ENCODE data around the gene MTTP. TPM values are rescaled to one million over a fixed set of nuclear protein-coding genes. Genes with fewer than 3 reads are reported as not detected.

Gene MTTP
- total RNA-seq, 5 donors from 2014 or later (not counting 1 experiment from before 2014, with no cell fraction given) = 0.19 to 0.75 (median 0.37) TPM; not detected in 1

GRCh38 chr4:99664716-99665115 lies 90.1 kb downstream of the MTTP start:
- CTCF ChIA-PET = no interaction called here
- no peak overlapping the region for H3K4me3 Mint-ChIP-seq
- no peak for DNase-seq

GRCh38 chr4:99665983-99666382 lies 91.4 kb downstream of the MTTP start:
- peaks cover 21 to 23% of the 10 kb centered on the region in 2 donors for H3K27me3 Mint-ChIP-seq
- H3K27ac ChIP-seq (ENCODE audit: low read length) = no peak overlapping the region
- H3K9me3 ChIP-seq = no peaks in the 10 kb centered on the region
- H3K27me3 ChIP-seq (replicated peaks in 1 of 2; ENCODE audit: control insufficient read depth in 2 of 2, extremely low read depth in 1 of 2, insufficient read depth in 2 of 2, low read length in 1 of 2) = no peaks in the 10 kb centered on the region
- no peak overlapping the region for H3K27ac Mint-ChIP-seq
- H3K4me3 Mint-ChIP-seq = no peak overlapping the region
- POLR2A ChIA-PET = no interaction called here
- 67% methylated on average over 1 of the region's 1 CpG for WGBS (ENCODE audit: insufficient coverage)
- H3K9me3 Mint-ChIP-seq = peaks cover 0 to 5% (median 4%) of the 10 kb centered on the region in 3 donors
- no peaks in the 10 kb centered on the region for H3K36me3 Mint-ChIP-seq
- H3K36me3 ChIP-seq (ENCODE audit: control insufficient read depth in 2 of 2, extremely low read depth in 1 of 2, insufficient read depth in 1 of 2, low read length in 1 of 2) = no peaks in the 10 kb centered on the region
- H3K4me3 ChIP-seq (ENCODE audit: control insufficient read depth in 1 of 2, extremely low read depth in 1 of 2, low read length in 1 of 2) = no peak overlapping the region
- ATAC-seq (replicated peaks in 1 of 4) (no peak), DNase-seq (no peak)
- no peaks in the 10 kb centered on the region for H3K4me1 ChIP-seq (ENCODE audit: control insufficient read depth in 1 of 2, extremely low read depth in 1 of 2, insufficient read depth in 2 of 2, low read length in 2 of 2)
- CTCF ChIA-PET = no interaction called here
- no peaks in the 10 kb centered on the region for H3K4me1 Mint-ChIP-seq

More at GRCh38 chr4:99664716-99665115, 90.1 kb downstream of the MTTP start:
- H3K4me1 ChIP-seq (ENCODE audit: control insufficient read depth in 1 of 2, extremely low read depth in 1 of 2, insufficient read depth in 2 of 2, low read length in 2 of 2) = no peaks in the 10 kb centered on the region
- no peaks in the 10 kb centered on the region for H3K27me3 ChIP-seq (replicated peaks in 1 of 2; ENCODE audit: control insufficient read depth in 2 of 2, extremely low read depth in 1 of 2, insufficient read depth in 2 of 2, low read length in 1 of 2)
- H3K9me3 ChIP-seq = no peaks in the 10 kb centered on the region
- no peak for ATAC-seq (replicated peaks in 1 of 4)
- Mint-ChIP-seq H3K9me3 (no peaks in the 10 kb centered on the region), H3K36me3 (no peaks in the 10 kb centered on the region), H3K27me3 (peaks cover 16 to 20% of the 10 kb centered on the region in 2 donors), H3K27ac (no peak overlapping the region), H3K4me1 (no peaks in the 10 kb centered on the region)
- H3K27ac ChIP-seq (ENCODE audit: low read length) = no peak overlapping the region
- no peak overlapping the region for H3K4me3 ChIP-seq (ENCODE audit: control insufficient read depth in 1 of 2, extremely low read depth in 1 of 2, low read length in 1 of 2)
- POLR2A ChIA-PET = no interaction called here
- H3K36me3 ChIP-seq (ENCODE audit: control insufficient read depth in 2 of 2, extremely low read depth in 1 of 2, insufficient read depth in 1 of 2, low read length in 1 of 2) = no peaks in the 10 kb centered on the region

- H3K9me3 Mint-ChIP-seq = peaks cover 13 to 25% (median 15%) of the 10 kb centered on the region in 3 donors
- no peak overlapping the region for H3K4me3 ChIP-seq (ENCODE audit: control insufficient read depth in 1 of 2, extremely low read depth in 1 of 2, low read length in 1 of 2)
Measured at GRCh38 chr4:99668472-99668871, 93.8 kb downstream of the MTTP start.

GRCh38 chr4:99669084-99669483 lies 94.5 kb downstream of the MTTP start:
- CTCF ChIA-PET = no interaction called here

More at GRCh38 chr4:99668472-99668871, 93.8 kb downstream of the MTTP start:
- DNase-seq (no peak), ATAC-seq (replicated peaks in 1 of 4) (no peak)
- H3K27me3 Mint-ChIP-seq = peaks cover 10 to 18% of the 10 kb centered on the region in 2 donors
- ChIA-PET POLR2A (no interaction called here), CTCF (no interaction called here)
- 25% methylated on average over 1 of the region's 1 CpG for WGBS (ENCODE audit: insufficient coverage)
- Histone ChIP-seq H3K4me1 (ENCODE audit: control insufficient read depth in 1 of 2, extremely low read depth in 1 of 2, insufficient read depth in 2 of 2, low read length in 2 of 2) (no peaks in the 10 kb centered on the region), H3K27me3 (replicated peaks in 1 of 2; ENCODE audit: control insufficient read depth in 2 of 2, extremely low read depth in 1 of 2, insufficient read depth in 2 of 2, low read length in 1 of 2) (no peaks in the 10 kb centered on the region), H3K9me3 (no peaks in the 10 kb centered on the region), H3K27ac (ENCODE audit: low read length) (no peak overlapping the region), H3K36me3 (ENCODE audit: control insufficient read depth in 2 of 2, extremely low read depth in 1 of 2, insufficient read depth in 1 of 2, low read length in 1 of 2) (no peaks in the 10 kb centered on the region)
- H3K36me3 Mint-ChIP-seq = no peaks in the 10 kb centered on the region
- no peaks in the 10 kb centered on the region for H3K4me1 Mint-ChIP-seq
- H3K4me3 Mint-ChIP-seq = no peak overlapping the region
- no peak overlapping the region for H3K27ac Mint-ChIP-seq

GRCh38 chr4:99670409-99671073 lies 95.9 kb downstream of the MTTP start:
- H3K27me3 ChIP-seq (replicated peaks in 1 of 2; ENCODE audit: control insufficient read depth in 2 of 2, extremely low read depth in 1 of 2, insufficient read depth in 2 of 2, low read length in 1 of 2) = no peaks in the 10 kb centered on the region
- ATAC-seq (replicated peaks in 1 of 4) (no peak), DNase-seq (no peak)
- no peaks in the 10 kb centered on the region for H3K4me1 Mint-ChIP-seq
- peaks cover 9 to 18% of the 10 kb centered on the region in 2 donors for H3K27me3 Mint-ChIP-seq
- H3K4me3 ChIP-seq (ENCODE audit: control insufficient read depth in 1 of 2, extremely low read depth in 1 of 2, low read length in 1 of 2) = no peak overlapping the region
- H3K9me3 ChIP-seq = no peaks in the 10 kb centered on the region
- no peaks in the 10 kb centered on the region for H3K36me3 ChIP-seq (ENCODE audit: control insufficient read depth in 2 of 2, extremely low read depth in 1 of 2, insufficient read depth in 1 of 2, low read length in 1 of 2)
- H3K4me3 Mint-ChIP-seq = no peak overlapping the region
- H3K36me3 Mint-ChIP-seq = no peaks in the 10 kb centered on the region
- ChIA-PET CTCF (interaction anchor here in 1 of 2 donors (0.5 kb wide), 1 partner anchor 1228 kb away, joined by 7 read pairs; no protein-coding TSS in a partner anchor), POLR2A (no interaction called here)
- H3K27ac ChIP-seq (ENCODE audit: low read length) = no peak overlapping the region
- no peaks in the 10 kb centered on the region for H3K4me1 ChIP-seq (ENCODE audit: control insufficient read depth in 1 of 2, extremely low read depth in 1 of 2, insufficient read depth in 2 of 2, low read length in 2 of 2)
- 94% methylated on average over 4 of the region's 5 CpGs for WGBS (ENCODE audit: insufficient coverage)
- H3K9me3 Mint-ChIP-seq = peaks cover 15 to 29% (median 19%) of the 10 kb centered on the region in 3 donors
- H3K27ac Mint-ChIP-seq = no peak overlapping the region

More at GRCh38 chr4:99669084-99669483, 94.5 kb downstream of the MTTP start:
- Histone ChIP-seq H3K4me1 (ENCODE audit: control insufficient read depth in 1 of 2, extremely low read depth in 1 of 2, insufficient read depth in 2 of 2, low read length in 2 of 2) (no peaks in the 10 kb centered on the region), H3K36me3 (ENCODE audit: control insufficient read depth in 2 of 2, extremely low read depth in 1 of 2, insufficient read depth in 1 of 2, low read length in 1 of 2) (no peaks in the 10 kb centered on the region), H3K4me3 (ENCODE audit: control insufficient read depth in 1 of 2, extremely low read depth in 1 of 2, low read length in 1 of 2) (no peak overlapping the region), H3K27ac (ENCODE audit: low read length) (no peak overlapping the region), H3K9me3 (no peaks in the 10 kb centered on the region), H3K27me3 (replicated peaks in 1 of 2; ENCODE audit: control insufficient read depth in 2 of 2, extremely low read depth in 1 of 2, insufficient read depth in 2 of 2, low read length in 1 of 2) (no peaks in the 10 kb centered on the region)
- Mint-ChIP-seq H3K36me3 (no peaks in the 10 kb centered on the region), H3K9me3 (peaks cover 15 to 29% (median 19%) of the 10 kb centered on the region in 3 donors), H3K4me1 (no peaks in the 10 kb centered on the region), H3K27ac (no peak overlapping the region), H3K27me3 (peaks cover 8 to 18% of the 10 kb centered on the region in 2 donors), H3K4me3 (no peak overlapping the region)
- POLR2A ChIA-PET = no interaction called here
- ATAC-seq (replicated peaks in 1 of 4) (no peak), DNase-seq (no peak)
- no CpG with 5 or more reads among the region's 1 CpG for WGBS (ENCODE audit: insufficient coverage)

Other genes starting within 250 kb of the MTTP start
- under 1 TPM in 2 of 5 donors, not detected in 3; 0.19 to 0.20 TPM for gene ADH1C, start 222.1 kb upstream of the MTTP start, total RNA-seq
- gene ADH7, start 139.5 kb upstream of the MTTP start, total RNA-seq = not detected
- gene C4orf17, start 63.8 kb upstream of the MTTP start, total RNA-seq = not detected
- 1 to 10 TPM; 3.4 to 5.3 (median 4.0) TPM for gene TRMT10A, start 10.8 kb upstream of the MTTP start, total RNA-seq
- gene C4orf54, start 83.0 kb downstream of the MTTP start, total RNA-seq = not detected
- 10 to 100 TPM; 12.9 to 18.7 (median 14.3) TPM for gene DAPP1, start 242.0 kb downstream of the MTTP start, total RNA-seq

Data from T-cell (primary cell).